Adrenal gland (tissue), 5 donors: ENCODE results near the gene RPRD1A.

Experiments
- CTCF ChIP-seq, 6 experiments: fragments of 450-650 bp in 4 of 6; fragments of 200-600 bp in 2 of 6; sonication (generic) in 1 of 6; IDR thresholded peaks; 1 replicate in 5 of 6; 2 replicates in 1 of 6; pipeline versions ENCODE4 v1.5.1 to v1.8.0; 2016 to 2021; ENCODE audit warnings: antibody characterized with exemption in 6 of 6, mild to moderate bottlenecking in 2 of 6, moderate library complexity in 1 of 6
- POLR2A ChIP-seq, 2 donors: fragments of 450-650 bp; IDR thresholded peaks; one replicate each; pipeline ENCODE4 v1.6.1; 2017; ENCODE audit warnings: antibody characterized with exemption in 2 of 2, mild to moderate bottlenecking in 2 of 2, moderate library complexity in 1 of 2
- donor health status: DM: no; HTN: no; CAD: no.

- no peak for TF ChIP-seq CTCF (IDR thresholded peaks at IDR 0.05)
- TF ChIP-seq POLR2A (IDR thresholded peaks at IDR 0.05), result no peak
Measured at GRCh38 chr18:36015629-36016028, 51.7 kb downstream of the RPRD1A start.
